Activated CD8-positive, alpha-beta memory T cell treated with anti-CD3 and anti-CD28 coated beads, Interleukin-2, amount 10 ng/mL, durations not matched to agents 7 days and 5 days (primary cell): ENCODE measurements around the gene CABP7. TPM values are rescaled to one million over a fixed set of nuclear protein-coding genes. Genes with fewer than 3 reads are reported as not detected.

Experiments
- ATAC-seq: fragments of 150-1000 bp; cut with Tn5 transposase; one replicate; pipeline ENCODE4 v1.10.0; 2021; ENCODE audit warnings: moderate library complexity
- CTCF ChIA-PET: fragments of 350-600 bp; sonication (Branson Sonifier 250); formaldehyde crosslinking; loops from one replicate; lab custom pipeline; 2021; ENCODE audit warnings: antibody characterized with exemption; lab: Charles Lee
- DNase-seq: peaks from one replicate; pipeline ENCODE4 v3.0.0-alpha.2; 2020
- H3K27ac Mint-ChIP-seq: one replicate; pipeline ENCODE4 v1.8.0; 2021; ENCODE audit warnings: mild to moderate bottlenecking, mixed read lengths
- H3K27me3 Mint-ChIP-seq: one replicate; pipeline ENCODE4 v1.8.0; 2021; ENCODE audit warnings: mixed read lengths
- H3K36me3 Mint-ChIP-seq: one replicate; pipeline ENCODE4 v1.8.0; 2021; ENCODE audit warnings: mild to moderate bottlenecking, mixed read lengths
- H3K4me1 Mint-ChIP-seq: one replicate; pipeline ENCODE4 v1.8.0; 2021; ENCODE audit warnings: mixed read lengths
- H3K4me3 Mint-ChIP-seq: one replicate; pipeline ENCODE4 v1.8.0; 2021; ENCODE audit warnings: mild to moderate bottlenecking, moderate library complexity, mixed read lengths
- H3K9me3 Mint-ChIP-seq: one replicate; pipeline ENCODE4 v1.8.0; 2022; ENCODE audit warnings: low read depth, mixed read lengths
- total RNA-seq, 2 experiments: library from RNA; stranded (reverse); gene quantifications; one replicate each; pipeline ENCODE4 v1.2.3, GENCODE V29; 2021

Gene CABP7
- total RNA-seq, result not detected

DNA sequence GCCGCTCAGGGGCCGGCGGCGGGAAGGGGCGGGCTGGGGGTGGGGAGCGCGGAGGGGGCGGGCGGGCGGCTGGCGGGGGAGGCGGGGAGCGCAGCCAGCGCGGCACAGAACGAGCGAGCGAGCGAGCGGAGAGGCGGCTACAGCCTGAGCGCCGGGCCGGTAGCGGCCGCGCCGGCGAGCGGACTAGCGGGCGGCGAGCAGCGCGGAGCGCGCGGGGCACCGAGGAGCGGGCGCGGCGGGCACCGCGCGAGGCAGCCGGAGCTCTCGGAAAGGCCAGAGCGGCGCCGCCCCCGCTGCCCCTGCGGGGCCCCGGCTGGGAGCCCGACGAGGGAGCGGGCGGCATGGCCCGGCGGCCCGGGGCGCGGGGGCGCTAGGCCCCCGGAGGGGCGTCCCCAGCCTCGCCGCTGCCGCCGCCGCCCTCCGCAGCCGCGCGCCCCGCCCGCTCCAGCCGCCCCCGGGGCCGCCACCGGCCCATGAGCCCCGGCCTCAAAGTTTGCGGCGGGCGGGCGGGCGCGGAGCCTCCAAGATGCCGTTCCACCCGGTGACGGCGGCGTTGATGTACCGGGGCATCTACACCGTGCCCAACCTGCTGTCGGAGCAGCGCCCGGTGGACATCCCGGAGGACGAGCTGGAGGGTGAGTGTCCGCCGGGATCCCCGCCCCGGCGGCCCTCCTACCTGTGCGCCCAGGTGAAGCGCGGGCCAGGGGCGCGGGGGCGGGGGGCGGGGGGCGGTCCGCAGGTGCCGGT, at the start of gene CABP7:
Gene CABP7 (plus strand): TSS at position 105 of the 747 bp plus-strand sequence. CDS start 422 bp downstream, at position 527.
- Mint-ChIP-seq H3K4me3 (no peak within 1 kb of the TSS), H3K36me3 (no peaks in the 10 kb centered on the region), H3K9me3 (no peaks in the 10 kb centered on the region), H3K4me1 (no peaks in the 10 kb centered on the region), H3K27me3 (peaks cover 46% of the 10 kb centered on the region), H3K27ac (no peak within 1 kb of the TSS)
- DNase-seq (no peak), ATAC-seq (peak; percentile 20)
- CTCF ChIA-PET, result no interaction called here

- Mint-ChIP-seq H3K4me1 (no peaks in the 10 kb centered on the region), H3K27me3 (no peaks in the 10 kb centered on the region), H3K9me3 (no peaks in the 10 kb centered on the region), H3K4me3 (no peak overlapping the region), H3K27ac (no peak overlapping the region), H3K36me3 (peaks cover 20% of the 10 kb centered on the region)
- CTCF ChIA-PET, result no interaction called here
- DNase-seq, result no peak
- ATAC-seq, result no peak
These were observed 49.2 kb upstream of the CABP7 start for GRCh38 chr22:29670626-29671025.

DNA sequence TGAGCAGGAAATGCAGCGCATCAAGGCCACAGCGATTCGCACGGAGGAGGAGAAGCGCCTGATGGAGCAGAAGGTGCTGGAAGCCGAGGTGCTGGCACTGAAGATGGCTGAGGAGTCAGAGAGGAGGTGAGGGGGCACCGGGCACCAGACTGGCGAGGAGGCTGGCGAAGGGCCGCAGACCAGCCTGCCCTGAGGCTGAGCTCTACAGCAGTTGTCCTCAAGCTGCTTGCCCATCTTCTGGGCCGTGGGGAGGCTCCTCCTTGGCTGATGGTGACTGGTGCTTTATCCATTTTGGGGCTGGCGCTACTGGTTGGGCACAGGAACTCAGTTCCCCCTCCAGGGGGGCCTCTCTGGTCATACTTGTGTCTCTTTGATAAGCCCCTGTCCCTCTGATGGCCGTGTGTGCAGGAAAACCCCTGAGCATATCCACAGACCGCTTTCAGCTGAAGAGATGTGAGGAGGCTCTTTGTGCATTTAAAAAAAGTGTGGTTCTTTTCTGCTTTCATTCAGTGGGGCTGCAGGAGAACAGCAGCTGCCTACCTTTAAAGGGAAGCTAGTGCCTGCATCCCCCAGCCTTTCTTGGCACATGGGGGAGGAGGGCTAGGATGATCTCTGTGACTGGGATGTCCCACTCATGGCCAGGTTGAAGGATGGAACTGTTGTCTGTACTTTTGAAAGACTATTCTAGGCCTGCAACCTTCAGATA, 46.3 kb upstream of the CABP7 start:
- peak overlapping the region; percentile 16 for H3K27ac Mint-ChIP-seq
- H3K27me3 Mint-ChIP-seq, result no peaks in the 10 kb centered on the region
- H3K36me3 Mint-ChIP-seq, result peaks cover 28% of the 10 kb centered on the region
- H3K9me3 Mint-ChIP-seq, result no peaks in the 10 kb centered on the region
- DNase-seq (no peak), ATAC-seq (no peak)
- no peaks in the 10 kb centered on the region for H3K4me1 Mint-ChIP-seq
- H3K4me3 Mint-ChIP-seq, result no peak overlapping the region
- CTCF ChIA-PET, result interaction anchor here (1.0 to 1.4 kb wide), 2 partner anchors 48 to 332 kb away, joined by 3 to 4 read pairs; no protein-coding TSS in a partner anchor

DNA sequence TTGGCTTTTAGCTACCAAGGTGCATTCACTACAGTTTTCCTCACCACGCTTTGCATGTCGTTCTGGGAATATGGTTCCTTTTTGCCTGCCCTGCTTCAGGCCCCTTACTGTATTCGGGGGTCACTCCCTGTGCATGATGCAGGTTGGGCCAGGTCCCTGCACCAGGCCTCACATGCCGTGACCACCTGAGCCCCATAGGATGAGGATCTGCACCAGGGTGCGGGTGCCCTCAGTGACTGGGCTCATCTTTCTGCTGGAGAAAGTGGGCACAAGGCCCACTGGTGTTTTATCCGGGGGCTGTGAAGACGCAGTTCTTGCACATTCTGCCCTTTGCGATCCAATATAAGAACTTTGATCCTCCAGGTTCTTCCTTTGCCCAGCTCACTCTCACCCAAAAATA, 45.7 kb upstream of the CABP7 start:
- Mint-ChIP-seq H3K27me3 (no peaks in the 10 kb centered on the region), H3K4me1 (no peaks in the 10 kb centered on the region), H3K9me3 (no peaks in the 10 kb centered on the region), H3K27ac (no peak overlapping the region), H3K4me3 (no peak overlapping the region), H3K36me3 (peaks cover 28% of the 10 kb centered on the region)
- CTCF ChIA-PET, result interaction anchor here (1.0 to 1.4 kb wide), 2 partner anchors 49 to 331 kb away, joined by 3 to 4 read pairs; no protein-coding TSS in a partner anchor
- no peak for DNase-seq
- no peak for ATAC-seq

DNA sequence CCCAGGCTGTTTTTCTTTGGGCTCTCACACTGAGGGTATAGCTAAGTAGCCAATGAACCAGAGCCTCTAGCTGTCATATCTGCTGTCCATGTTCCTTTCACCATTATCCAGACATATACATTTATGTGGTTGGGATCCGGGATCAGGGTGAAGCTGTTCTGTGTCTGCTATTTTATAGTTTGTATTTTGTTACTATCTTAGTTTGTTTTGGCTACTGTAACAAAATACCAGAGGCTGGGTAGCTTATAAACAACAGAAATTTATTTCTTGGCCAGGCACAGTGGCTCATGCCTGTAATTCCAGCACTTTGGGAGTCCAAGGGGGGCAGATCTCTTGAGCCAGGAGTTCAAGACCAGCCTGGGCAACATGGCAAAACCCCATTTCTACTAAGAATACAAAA, 40.5 kb upstream of the CABP7 start:
- H3K9me3 Mint-ChIP-seq, result no peaks in the 10 kb centered on the region
- CTCF ChIA-PET, result no interaction called here
- DNase-seq (no peak), ATAC-seq (no peak)
- H3K4me1 Mint-ChIP-seq, result no peaks in the 10 kb centered on the region
- H3K27me3 Mint-ChIP-seq, result no peaks in the 10 kb centered on the region
- no peak overlapping the region for H3K27ac Mint-ChIP-seq
- H3K36me3 Mint-ChIP-seq, result peaks cover 16% of the 10 kb centered on the region
- H3K4me3 Mint-ChIP-seq, result no peak overlapping the region

DNA sequence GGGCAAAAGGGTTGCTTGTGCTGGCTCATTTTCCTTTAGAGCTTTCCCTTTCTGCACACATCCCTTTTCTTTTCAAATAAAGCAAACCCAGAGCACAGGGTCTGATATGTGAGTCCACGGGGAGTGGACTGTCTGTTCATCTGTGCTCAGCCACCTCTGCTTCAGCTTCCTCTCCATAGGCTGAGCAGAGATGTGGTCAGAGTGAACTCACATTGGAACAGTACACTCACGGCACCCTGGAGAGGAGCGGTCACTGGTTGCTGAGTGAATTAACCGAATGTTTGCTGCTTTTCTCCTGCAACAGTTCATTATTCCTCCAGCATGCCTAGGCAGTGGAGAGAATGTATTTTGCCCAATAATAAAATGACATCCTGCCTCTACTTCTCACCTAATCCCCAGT, 36.3 kb upstream of the CABP7 start:
- no peaks in the 10 kb centered on the region for H3K9me3 Mint-ChIP-seq
- H3K36me3 Mint-ChIP-seq, result peaks cover 2% of the 10 kb centered on the region
- ATAC-seq, result no peak
- H3K27me3 Mint-ChIP-seq, result no peaks in the 10 kb centered on the region
- H3K4me3 Mint-ChIP-seq, result no peak overlapping the region
- CTCF ChIA-PET, result interaction anchor here (1.3 kb wide), 1 partner anchor 17 kb away, joined by 3 read pairs; no protein-coding TSS in a partner anchor
- H3K4me1 Mint-ChIP-seq, result no peaks in the 10 kb centered on the region
- no peak for DNase-seq
- H3K27ac Mint-ChIP-seq, result no peak overlapping the region

DNA sequence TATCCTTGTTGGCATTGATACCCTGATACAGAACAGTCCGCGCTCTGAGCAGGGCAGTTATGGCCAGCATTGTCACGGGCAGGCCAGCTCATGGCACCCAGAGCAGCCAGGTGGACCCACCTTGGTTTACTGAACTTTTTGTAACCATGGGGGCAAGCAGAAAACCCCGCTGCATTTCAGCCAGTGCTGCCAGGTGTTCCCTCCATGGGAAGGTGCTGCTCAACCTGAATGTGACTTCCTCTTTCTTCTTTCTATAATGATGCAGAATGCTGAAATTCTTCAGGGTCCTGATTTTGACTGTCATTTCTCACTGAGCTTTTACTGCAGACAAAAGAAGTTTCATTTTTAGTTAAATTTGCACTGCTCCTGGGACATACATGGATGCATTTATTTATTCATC, 35.6 kb upstream of the CABP7 start:
- Mint-ChIP-seq H3K36me3 (peaks cover 2% of the 10 kb centered on the region), H3K27ac (no peak overlapping the region), H3K4me1 (no peaks in the 10 kb centered on the region), H3K27me3 (no peaks in the 10 kb centered on the region), H3K9me3 (no peaks in the 10 kb centered on the region), H3K4me3 (no peak overlapping the region)
- CTCF ChIA-PET, result interaction anchor here (1.3 kb wide), 2 partner anchors 17 to 320 kb away, joined by 3 to 4 read pairs; no protein-coding TSS in a partner anchor
- DNase-seq (no peak), ATAC-seq (no peak)

GRCh38 chr22:29689206-29689879, 30.5 kb upstream of the CABP7 start:
- H3K4me1 Mint-ChIP-seq, result no peaks in the 10 kb centered on the region
- H3K9me3 Mint-ChIP-seq, result no peaks in the 10 kb centered on the region
- DNase-seq, result no peak
- CTCF ChIA-PET, result interaction anchor here (0.8 to 1.8 kb wide), 9 partner anchors 11 to 399 kb away, joined by 3 to 5 read pairs (median 4); no protein-coding TSS in a partner anchor
- no peak overlapping the region for H3K27ac Mint-ChIP-seq
- H3K27me3 Mint-ChIP-seq, result no peaks in the 10 kb centered on the region
- no peak overlapping the region for H3K4me3 Mint-ChIP-seq
- ATAC-seq, result no peak
- no peaks in the 10 kb centered on the region for H3K36me3 Mint-ChIP-seq

DNA sequence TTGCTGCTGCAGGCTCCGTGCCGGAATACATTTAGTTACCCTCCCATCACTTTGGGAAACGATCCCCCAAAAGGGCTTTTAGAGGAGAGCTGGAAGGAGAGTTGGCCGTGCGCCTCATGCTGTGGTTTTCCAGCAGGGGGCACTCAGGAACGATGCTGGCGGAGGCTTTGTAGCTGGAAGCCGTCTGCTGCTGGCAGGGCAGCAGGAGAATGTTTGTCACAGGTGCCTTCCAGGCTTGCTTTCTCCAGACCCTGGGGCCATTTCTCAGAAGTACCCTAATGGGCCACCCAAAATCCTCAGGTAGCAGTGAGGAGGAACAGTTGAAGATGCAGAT, 30.0 kb upstream of the CABP7 start:
- Mint-ChIP-seq H3K9me3 (no peaks in the 10 kb centered on the region), H3K4me3 (no peak overlapping the region), H3K27ac (no peak overlapping the region), H3K4me1 (no peaks in the 10 kb centered on the region), H3K36me3 (peaks cover under 1% of the 10 kb centered on the region), H3K27me3 (no peaks in the 10 kb centered on the region)
- peak; percentile 55 for DNase-seq
- CTCF ChIA-PET, result interaction anchor here (0.8 to 1.8 kb wide), 9 partner anchors 12 to 399 kb away, joined by 3 to 5 read pairs (median 4); no protein-coding TSS in a partner anchor
- ATAC-seq, result no peak

DNA sequence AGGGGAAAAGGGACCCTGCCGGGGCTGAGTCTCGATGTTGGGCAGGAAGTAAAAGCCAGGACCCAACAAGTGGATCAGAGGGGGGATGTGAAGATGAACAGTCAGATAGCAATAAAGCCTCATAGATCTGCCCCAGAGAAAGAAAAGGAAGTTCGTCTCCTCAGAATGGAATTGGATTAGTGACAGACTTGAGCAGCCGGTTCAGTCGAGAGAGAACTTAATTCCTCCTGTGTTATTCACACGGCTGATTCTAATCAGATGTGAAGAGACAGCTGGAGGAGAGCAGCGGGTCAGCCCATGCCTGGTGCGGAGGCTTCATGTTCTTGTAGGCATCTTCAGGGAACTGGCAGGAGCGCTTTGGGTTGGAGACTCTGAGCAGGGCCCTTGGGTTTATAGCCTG, 29.3 kb upstream of the CABP7 start:
- no peak overlapping the region for H3K27ac Mint-ChIP-seq
- no peaks in the 10 kb centered on the region for H3K4me1 Mint-ChIP-seq
- H3K27me3 Mint-ChIP-seq, result no peaks in the 10 kb centered on the region
- DNase-seq (no peak), ATAC-seq (no peak)
- H3K4me3 Mint-ChIP-seq, result no peak overlapping the region
- no peaks in the 10 kb centered on the region for H3K9me3 Mint-ChIP-seq
- CTCF ChIA-PET, result interaction anchor here (1.0 to 1.4 kb wide), 4 partner anchors 11 to 398 kb away, joined by 4 read pairs; no protein-coding TSS in a partner anchor
- peaks cover 2% of the 10 kb centered on the region for H3K36me3 Mint-ChIP-seq

DNA sequence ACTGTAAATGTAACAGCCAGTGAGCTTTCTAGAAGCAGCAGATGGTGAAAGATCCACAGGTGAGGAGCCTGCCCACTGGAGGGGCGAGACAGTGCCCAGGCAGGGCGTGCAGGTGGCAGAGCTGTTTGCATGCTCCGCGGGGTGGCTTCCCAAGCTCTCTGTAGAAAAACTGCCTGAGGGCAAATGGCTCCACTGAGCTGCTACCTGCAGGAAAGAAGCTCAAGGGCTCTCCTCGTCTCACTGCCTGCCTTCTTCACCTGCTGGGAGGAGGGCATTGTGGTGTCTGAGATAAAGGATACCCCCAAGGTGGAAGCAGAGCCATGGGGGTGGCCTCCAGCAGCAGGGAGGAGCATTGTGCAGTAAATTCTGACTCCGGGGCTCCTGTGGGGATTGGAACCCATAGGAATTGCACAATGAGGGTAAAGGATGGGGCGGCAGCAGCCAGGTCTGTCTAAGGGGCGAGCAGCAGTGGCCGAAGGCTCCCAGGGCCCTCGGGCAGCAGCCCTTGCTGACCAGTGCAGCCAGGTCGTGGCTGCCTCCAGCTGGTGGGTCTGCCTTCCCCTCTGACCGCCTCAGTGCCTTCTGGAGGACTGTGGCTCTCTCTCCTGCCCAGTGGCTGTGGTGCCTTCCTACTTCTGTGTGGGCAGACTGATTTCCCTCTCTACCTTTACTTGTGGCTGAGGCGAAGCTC, 28.0 kb upstream of the CABP7 start:
- no peak overlapping the region for H3K4me3 Mint-ChIP-seq
- peaks cover 5% of the 10 kb centered on the region for H3K36me3 Mint-ChIP-seq
- no peak for ATAC-seq
- H3K27me3 Mint-ChIP-seq, result no peaks in the 10 kb centered on the region
- H3K27ac Mint-ChIP-seq, result no peak overlapping the region
- CTCF ChIA-PET, result interaction anchor here (1.3 to 1.4 kb wide), 2 partner anchors 338 to 397 kb away, joined by 4 read pairs; no protein-coding TSS in a partner anchor
- no peaks in the 10 kb centered on the region for H3K4me1 Mint-ChIP-seq
- H3K9me3 Mint-ChIP-seq, result no peaks in the 10 kb centered on the region
- no peak for DNase-seq

- H3K36me3 Mint-ChIP-seq, result peaks cover 5% of the 10 kb centered on the region
- ATAC-seq, result no peak
- no peaks in the 10 kb centered on the region for H3K4me1 Mint-ChIP-seq
- no peak overlapping the region for H3K27ac Mint-ChIP-seq
- CTCF ChIA-PET, result interaction anchor here (1.3 kb wide), 1 partner anchor 338 kb away, joined by 4 read pairs; no protein-coding TSS in a partner anchor
- no peaks in the 10 kb centered on the region for H3K27me3 Mint-ChIP-seq
- H3K4me3 Mint-ChIP-seq, result no peak overlapping the region
- no peak for DNase-seq
- no peaks in the 10 kb centered on the region for H3K9me3 Mint-ChIP-seq
These were observed 27.5 kb upstream of the CABP7 start for GRCh38 chr22:29692327-29692640.

GRCh38 chr22:29693161-29693560, 26.6 kb upstream of the CABP7 start:
- Mint-ChIP-seq H3K4me1 (no peaks in the 10 kb centered on the region), H3K36me3 (peaks cover 5% of the 10 kb centered on the region), H3K27me3 (no peaks in the 10 kb centered on the region), H3K27ac (no peak overlapping the region), H3K4me3 (no peak overlapping the region), H3K9me3 (no peaks in the 10 kb centered on the region)
- ATAC-seq, result no peak
- no peak for DNase-seq
- CTCF ChIA-PET, result interaction anchor here (1.3 kb wide), 1 partner anchor 337 kb away, joined by 4 read pairs; no protein-coding TSS in a partner anchor
